CD4-positive, alpha-beta T cell treated with Interleukin-17A for 1 hour (primary cell): ENCODE results near the gene STAG2.

Source experiments
- DNase-seq: peaks from one replicate; pipeline ENCODE4 v3.0.0-alpha.2; 2020

STAG2 gene

GRCh38 chrX:123976706-123977316, 15.3 kb downstream of the STAG2 start:
- DNase-seq: peak; percentile 27

GRCh38 chrX:123983240-123983639, 21.7 kb downstream of the STAG2 start:
- DNase-seq: no peak

GRCh38 chrX:123986377-123986776, 24.9 kb downstream of the STAG2 start:
- DNase-seq: no peak

DNA sequence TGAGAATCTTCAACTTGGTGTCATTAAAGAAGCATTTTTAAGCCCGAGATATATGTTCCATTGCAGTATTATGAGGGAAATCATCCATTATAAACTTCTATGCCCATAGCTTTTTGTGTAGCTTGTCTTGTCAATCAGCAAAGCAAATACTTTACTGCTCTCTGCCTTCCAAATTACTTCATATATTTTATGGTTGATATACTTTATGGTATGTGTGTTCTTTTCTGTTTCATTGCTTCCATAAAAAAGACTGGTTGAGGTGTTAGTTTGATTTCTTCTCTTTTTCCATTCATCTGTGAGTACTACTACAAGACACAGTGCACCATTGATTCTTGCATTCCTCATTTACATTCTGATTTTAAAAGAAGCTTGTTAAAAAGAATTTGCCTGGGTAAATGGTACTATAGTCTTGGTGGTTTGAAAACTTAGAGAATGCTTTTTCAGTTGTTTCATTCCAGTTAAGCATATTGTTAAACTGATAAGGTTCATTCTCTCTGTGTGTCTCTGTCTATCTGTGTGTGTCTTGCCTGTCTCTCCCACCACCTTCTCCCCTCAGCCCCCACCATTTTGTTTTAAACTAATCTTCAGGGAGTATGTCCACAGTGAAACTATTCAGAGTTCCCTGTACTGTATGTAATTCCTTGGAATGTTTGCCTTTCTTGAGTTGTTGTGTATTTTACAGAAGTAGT, 27.1 kb downstream of the STAG2 start:
- no peak for DNase-seq

DNA sequence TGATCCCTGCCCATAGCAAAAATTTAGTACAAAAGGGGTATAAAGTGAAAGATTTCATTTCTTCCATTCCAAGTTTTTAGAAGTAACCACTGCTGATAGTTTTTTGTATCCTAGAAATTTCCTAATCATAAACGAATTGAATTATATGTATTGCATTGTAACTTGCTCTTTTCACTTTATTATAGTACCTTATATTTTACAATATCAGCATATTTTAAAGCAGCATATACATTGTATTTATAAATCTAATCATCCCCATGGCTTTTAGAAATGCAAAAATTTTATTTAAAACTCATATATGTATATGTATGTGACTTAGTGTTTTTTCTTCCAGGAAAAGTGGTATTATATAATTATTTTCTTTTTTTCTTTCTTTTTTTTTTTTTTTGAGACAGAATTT, 27.7 kb downstream of the STAG2 start:
- DNase-seq: no peak

GRCh38 chrX:123990169-123990568, 28.7 kb downstream of the STAG2 start:
- DNase-seq: no peak

DNA sequence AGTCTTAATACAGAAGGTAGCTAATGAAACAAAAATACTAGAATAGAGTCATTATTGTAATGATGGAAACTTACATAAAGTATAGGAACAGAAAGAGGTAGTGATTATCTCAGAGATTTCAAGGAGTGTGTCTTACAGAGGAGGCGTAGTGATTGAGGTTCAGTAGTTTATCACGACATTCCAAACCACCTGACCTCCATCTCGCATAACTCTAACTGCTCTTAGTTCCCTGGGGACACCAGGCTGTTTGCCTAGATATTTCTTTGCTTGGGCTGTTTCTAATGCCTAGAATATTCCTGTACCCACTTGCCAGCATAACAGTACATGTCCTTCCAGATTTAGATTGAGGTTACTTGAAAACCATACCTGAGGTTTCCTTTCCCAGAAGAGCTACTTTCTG, 29.1 kb downstream of the STAG2 start:
- no peak for DNase-seq

DNA sequence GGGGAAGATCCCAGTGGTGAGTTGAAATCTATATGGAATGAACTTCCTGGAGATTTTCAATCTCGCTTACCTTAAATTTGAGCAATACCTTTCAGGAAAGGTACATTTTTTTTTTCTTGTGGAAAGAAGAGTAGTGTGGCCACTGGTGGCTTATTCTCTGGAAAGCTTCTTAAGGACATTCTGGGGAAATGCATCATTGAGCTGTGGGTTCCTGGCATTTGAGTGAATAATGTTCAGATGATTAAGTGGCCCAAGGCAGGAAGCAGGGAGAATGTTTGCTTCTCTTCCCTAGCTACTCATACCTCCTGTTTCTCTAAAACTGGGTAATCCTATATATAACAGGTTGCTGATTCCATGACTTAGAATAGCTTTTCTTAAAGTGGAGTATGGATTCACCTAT, 31.8 kb downstream of the STAG2 start:
- DNase-seq: no peak

DNA sequence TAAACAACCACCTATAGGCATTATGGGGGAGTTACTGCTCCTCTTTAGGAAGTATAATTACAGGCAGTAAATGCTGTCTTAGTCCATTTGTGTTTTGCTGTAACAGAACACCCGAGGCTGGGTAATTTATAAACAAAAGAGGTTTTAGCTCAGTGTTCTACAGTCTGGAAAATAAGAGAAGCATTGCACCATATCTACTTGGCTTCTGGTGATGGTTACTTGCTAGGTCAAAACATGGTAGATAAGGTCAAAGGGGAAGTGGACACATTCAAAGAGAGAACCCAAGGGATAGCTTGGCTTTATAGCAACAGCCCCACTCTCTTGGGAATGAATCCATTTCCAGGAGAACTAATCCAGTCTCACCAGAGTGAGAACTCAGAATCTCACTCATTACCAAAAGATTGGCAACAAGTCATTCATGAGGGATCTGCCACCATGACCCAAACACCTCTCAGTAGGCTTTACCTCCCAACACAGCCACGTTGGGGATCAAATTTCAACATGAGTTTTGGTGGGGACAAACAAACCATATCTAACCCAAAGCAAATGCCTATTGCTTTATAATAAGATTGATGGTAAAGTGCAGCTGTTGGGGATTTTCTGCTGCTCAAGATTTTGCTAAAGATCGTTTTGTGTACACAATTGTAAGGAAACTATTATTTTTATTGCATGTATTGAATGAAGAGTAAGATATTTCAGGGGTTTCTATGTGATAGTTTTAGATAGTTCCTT, 32.6 kb downstream of the STAG2 start:
- no peak for DNase-seq

- DNase-seq: no peak
Measured at GRCh38 chrX:123994730-123995129, 33.2 kb downstream of the STAG2 start.

DNA sequence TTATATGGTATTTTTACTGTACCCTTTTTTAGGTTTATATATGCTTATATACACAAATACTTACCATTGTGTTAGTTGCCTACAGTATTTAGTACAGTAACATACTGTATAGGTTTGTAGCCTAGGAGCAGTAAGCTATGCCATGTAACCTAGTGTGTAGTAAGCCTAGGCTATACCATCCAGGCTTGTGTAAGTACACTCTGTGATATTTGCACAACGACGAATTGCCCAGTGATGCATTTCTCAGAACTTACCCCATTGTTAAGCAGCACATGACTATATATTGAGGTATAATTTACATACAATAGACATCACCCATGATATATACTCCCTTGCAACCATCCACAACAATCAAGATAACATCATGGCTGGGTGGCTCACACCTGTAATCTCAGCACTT, 40.1 kb downstream of the STAG2 start:
- DNase-seq: no peak

DNA sequence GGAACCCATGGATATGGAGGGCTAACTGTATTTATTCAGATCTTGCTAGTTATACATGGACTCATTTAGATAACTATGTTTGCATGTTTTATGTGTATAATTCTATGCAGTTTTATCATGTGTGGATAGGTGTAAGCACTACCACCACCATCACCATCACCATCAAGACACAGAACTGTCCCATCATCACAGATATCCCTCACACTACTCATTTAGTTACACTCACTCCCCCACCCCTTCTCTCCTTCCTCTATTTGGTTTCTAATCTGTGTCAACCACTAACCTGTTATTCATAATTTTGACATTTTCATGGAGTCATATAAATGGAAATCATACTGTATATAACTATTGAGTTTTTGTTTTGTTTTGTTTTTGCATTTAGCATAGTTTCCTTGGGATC, 43.7 kb downstream of the STAG2 start:
- no peak for DNase-seq

DNA sequence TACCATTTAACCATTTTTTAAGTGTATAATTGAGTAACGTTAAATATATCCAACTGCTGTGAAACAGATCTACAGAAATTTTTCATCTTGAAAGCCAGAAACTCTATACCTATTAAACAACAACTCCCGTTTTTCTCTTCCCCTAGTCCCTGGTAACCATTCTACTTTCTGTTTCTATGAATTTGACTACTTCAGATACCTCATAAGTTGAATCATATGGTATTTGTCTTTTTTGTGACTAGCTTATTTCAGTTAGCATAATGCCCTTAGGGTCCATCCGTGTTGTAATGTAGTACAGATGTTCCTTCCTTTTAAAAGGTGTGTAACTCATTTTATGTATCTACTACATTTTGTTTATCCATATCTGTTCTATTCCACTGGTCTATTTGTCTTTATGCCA, 48.7 kb downstream of the STAG2 start:
- DNase-seq: peak; percentile 5

DNA sequence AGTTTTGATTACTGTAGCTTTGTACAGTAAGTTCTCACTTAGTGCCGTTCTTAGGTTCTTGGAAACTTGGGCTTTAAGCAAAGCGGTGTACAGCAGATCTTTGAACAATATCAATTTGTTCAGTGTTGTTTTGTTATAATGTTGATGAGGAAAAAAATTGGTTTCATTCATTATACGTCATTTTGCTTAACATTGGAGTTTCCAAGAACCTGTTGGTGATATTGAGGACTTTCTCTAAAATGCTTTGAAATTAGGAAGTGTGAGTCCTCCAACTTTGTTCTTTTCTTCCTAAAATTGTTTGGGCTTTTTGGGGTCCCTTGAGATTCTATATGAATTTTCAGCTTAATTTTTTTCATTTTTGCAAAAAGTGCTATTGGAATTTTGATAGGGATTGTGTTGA, 49.1 kb downstream of the STAG2 start:
- no peak for DNase-seq

DNA sequence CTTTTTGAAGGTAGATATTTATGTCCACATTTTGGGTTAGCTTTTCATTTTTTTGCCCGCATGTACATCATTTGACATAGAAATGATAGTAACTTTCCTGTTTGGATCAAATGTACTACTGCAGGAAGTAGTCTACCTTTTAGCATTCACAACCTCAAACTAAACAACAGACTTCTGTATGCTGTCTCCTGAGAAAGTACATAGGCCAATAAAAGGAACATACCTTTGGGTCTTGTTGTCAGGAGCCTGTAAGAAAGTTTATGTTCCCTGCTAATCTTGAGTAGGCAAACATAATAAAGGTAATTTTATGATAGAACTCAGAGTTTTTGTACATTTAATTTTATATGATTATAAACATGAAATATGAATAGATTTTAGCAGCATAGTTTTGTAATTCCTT, 54.2 kb downstream of the STAG2 start:
- no peak for DNase-seq

DNA sequence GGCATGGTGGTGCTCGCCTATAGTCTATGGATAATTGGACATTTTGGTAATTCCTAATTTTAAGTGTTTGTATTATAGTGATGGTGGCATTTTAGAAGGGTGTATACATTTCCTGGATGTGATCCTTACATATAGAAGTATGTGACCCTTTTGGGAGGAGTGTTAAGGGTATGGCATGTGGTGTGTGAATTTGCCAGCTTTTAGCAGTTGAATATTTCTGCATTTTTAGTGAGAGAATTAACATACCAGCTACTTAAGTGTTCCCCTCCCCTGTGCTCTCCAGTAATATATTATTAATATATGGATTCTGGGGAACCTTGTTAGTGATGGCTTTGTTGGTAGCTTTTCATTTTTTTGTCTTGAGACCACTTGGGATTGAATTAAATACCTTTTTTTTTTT, 55.3 kb downstream of the STAG2 start:
- no peak for DNase-seq

DNA sequence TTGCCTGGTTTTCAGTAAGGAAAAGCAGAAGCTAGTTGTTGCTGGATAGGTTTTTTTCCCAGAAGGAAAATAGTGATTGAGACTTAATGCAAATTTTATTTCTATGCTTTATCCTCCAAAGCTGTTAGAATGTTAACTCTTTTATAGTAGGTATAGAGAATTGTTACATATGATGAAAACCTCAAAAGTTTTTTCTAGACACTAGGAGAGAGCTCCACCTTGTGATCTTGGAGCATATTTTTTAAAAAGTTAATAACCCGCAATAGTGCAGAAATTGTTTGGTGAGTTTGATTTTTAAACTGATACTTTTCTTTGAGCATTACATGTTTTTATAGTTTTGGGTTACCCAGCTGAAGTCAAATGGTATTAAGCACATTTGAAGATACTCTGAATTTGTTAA, 56.5 kb downstream of the STAG2 start:
- DNase-seq: peak; percentile 30

DNA sequence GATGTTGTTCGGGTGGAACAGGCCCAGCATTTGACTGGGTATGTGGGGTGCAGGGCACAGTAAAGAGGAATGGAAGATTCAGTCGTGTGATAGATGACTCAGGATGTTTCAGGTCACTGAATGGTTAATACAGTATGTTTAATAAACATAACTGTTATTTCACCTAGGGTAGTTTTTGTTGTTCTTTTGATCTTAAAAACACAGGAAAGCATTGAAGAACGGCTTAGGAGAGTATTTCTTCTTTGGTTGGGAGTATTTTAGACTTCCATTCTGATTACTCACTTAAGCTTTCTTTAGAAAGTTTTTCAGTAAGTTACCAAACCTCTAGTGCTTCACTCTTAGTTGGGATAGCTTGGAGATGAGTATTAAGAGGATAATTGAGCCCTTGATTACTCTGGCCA, 62.3 kb downstream of the STAG2 start:
- DNase-seq: no peak

- no peak for DNase-seq
Measured at GRCh38 chrX:124026529-124026928, 65.0 kb downstream of the STAG2 start.

DNA sequence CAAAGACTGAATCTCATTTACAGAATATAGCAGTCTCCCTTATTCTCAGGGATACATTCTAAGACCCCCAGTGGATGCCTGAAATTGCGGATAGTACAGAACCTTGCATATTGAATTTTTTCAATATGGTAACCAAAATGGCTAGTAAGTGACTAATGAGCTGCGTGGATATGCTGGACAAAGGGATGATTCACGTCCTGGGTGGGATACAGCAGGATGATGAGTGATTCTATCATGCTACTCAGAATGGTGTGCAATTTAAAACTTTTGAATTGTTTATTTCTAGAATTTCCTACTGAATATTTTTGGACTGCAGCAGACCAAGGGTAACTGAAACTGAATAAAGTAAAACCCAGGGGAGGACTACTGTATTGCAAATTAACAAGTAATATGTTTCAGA, 66.7 kb downstream of the STAG2 start:
- no peak for DNase-seq

- no peak for DNase-seq
Measured at GRCh38 chrX:124030520-124030919, 69.0 kb downstream of the STAG2 start.

- DNase-seq: no peak
Measured at GRCh38 chrX:124033821-124034220, 72.3 kb downstream of the STAG2 start.

DNA sequence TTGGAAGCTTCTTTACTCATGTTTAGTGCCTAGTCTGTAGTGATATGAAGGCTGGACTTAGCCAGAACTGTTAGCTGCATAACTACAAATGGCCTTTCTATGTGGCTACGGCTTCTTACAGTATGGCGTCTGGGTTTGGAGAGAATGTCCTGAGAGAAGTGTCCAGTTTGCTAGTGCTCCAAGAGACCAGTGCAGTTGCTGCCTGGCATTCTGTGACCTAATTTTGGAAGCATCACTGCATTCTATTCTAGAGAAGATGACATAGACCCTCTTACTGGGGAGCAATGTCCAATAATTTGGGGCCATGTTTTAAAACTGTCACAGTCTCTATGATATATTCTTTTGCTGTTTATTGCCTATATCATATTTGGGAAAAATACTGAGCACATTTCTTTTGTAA, 74.2 kb downstream of the STAG2 start:
- DNase-seq: no peak

- no peak for DNase-seq
Measured at GRCh38 chrX:124042042-124042441, 80.5 kb downstream of the STAG2 start.
